GM12878 (cell line): Measurements from ENCODE around the gene CEND1. TPM values are rescaled to one million over a fixed set of nuclear protein-coding genes. Genes with fewer than 3 reads are reported as not detected.

Experiments used
- CEBPZ ChIP-seq: fragments of 150-350 bp; IDR thresholded peaks from 2 replicates; pipeline ENCODE4 v1.6.1; 2016; ENCODE audit warnings: low read depth, low read length
- CHD4 ChIP-seq: fragments of 200-600 bp; sonication (generic); IDR thresholded peaks from 2 replicates; pipeline ENCODE4 v1.6.1; 2016; ENCODE audit warnings: mild to moderate bottlenecking
- E4F1 ChIP-seq: fragments of 450-650 bp; IDR thresholded peaks from 2 replicates; pipeline ENCODE4 v1.6.1; 2018; ENCODE audit warnings: borderline replicate concordance, mild to moderate bottlenecking; ENCODE audit not compliant: partially characterized antibody
- PML ChIP-seq: IDR thresholded peaks from 2 replicates; pipeline ENCODE4 v1.6.1; 2012; ENCODE audit warnings: low read length, inconsistent platforms
- POLR2A ChIP-seq: IDR thresholded peaks from 2 replicates; pipeline ENCODE4 v1.6.1; 2011; ENCODE audit warnings: low read depth, mild to moderate bottlenecking, low read length
- POLR2AphosphoS5 ChIP-seq: IDR thresholded peaks from 2 replicates; pipeline ENCODE4 v1.6.1; 2011; ENCODE audit warnings: mild to moderate bottlenecking, low read length, inconsistent platforms
- TCF7 ChIP-seq: IDR thresholded peaks from 2 replicates; pipeline ENCODE4 v1.6.1; 2014; ENCODE audit warnings: antibody characterized with exemption, borderline replicate concordance
- YBX1 ChIP-seq: fragments of 450-650 bp; IDR thresholded peaks from 2 replicates; pipeline ENCODE4 v1.6.1; 2016; ENCODE audit warnings: antibody characterized with exemption
- ZBTB40 ChIP-seq: fragments of 450-650 bp; IDR thresholded peaks from 2 replicates; pipeline ENCODE4 v1.6.1; 2016; ENCODE audit warnings: mild to moderate bottlenecking, moderate library complexity, borderline replicate concordance
- polyA plus RNA-seq, 11 experiments: library from polyadenylated mRNA; depleted of rRNA in 4 of 11; unstranded in 6 of 11; stranded (reverse) in 5 of 11; fragments of >200 nt; fragmentation: Nextera tagmentation in 4 of 11; fragmentation: Illumina TruSeq in 1 of 11; extraction: Ambion mirVana in 4 of 11; extraction: Trizol in 1 of 11; gene quantifications; 1 replicate in 1 of 11; 2 replicates in 10 of 11; pipeline versions ENCODE4 v1.2.1 to v1.2.3, GENCODE V29; 2011 to 2016; ENCODE audit warnings: inconsistent platforms in 2 of 11, missing spikeins in 2 of 11, low read depth in 1 of 11
- total RNA-seq, 4 experiments: library from RNA; depleted of rRNA in 3 of 4; stranded (reverse); fragments of >200 nt in 3 of 4; fragmentation: Illumina TruSeq in 1 of 4; extraction: Trizol in 1 of 4; gene quantifications; 2 replicates each; pipeline versions ENCODE4 v1.2.1 to v1.2.3, GENCODE V29; 2013 to 2021

The CEND1 gene
- total and polyA plus RNA-seq, 10 of the 15 experiments (the other 5 are each of a cell fraction or from before 2014, with no cell fraction given) = 0.31 to 13.6 (median 7.2) TPM; not detected in 1

- TF ChIP-seq ZBTB40 (no peak), E4F1 (no peak), CHD4 (no peak), POLR2AphosphoS5 (no peak), PML (no peak), CEBPZ (no peak), POLR2A (no peak), TCF7 (no peak), YBX1 (no peak)
Measured at GRCh38 chr11:821512-822371, 31.9 kb upstream of the CEND1 start (continued).
